ENCODE measurements around the gene LCE5A.

The LCE5A gene, protein sequence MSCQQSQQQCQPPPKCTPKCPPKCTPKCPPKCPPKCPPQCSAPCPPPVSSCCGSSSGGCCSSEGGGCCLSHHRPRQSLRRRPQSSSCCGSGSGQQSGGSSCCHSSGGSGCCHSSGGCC

GRCh38 chr1:152510503-152510902, at the start of gene LCE5A:
Gene LCE5A, plus strand, starts transcription at chr1:152510803. Its CDS starts 732 bp downstream, at chr1:152511535.
- no peak for DNase-seq (ENCODE audit: low spot score)

DNA sequence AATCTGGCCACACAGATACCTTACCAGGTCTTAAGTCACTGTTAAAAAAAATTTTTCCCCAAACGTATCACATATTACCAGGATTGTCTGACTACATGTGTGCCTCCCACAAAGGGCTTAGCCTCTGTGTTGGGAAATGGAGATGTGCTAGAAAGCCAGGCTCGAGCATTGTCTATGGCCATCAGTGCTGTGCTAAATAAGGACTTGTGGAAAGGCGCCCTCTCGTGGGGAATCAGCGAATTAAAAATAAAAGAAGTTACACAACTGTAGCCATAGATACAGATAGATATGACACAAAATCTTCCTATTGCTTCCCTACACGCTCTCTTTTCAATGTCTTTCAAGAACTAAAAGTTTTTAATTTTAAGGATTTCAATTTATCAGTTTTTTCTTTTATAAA, 49.1 kb upstream of the LCE5A start:
- DNase-seq (ENCODE audit: low spot score): peak; percentile 72

DNA sequence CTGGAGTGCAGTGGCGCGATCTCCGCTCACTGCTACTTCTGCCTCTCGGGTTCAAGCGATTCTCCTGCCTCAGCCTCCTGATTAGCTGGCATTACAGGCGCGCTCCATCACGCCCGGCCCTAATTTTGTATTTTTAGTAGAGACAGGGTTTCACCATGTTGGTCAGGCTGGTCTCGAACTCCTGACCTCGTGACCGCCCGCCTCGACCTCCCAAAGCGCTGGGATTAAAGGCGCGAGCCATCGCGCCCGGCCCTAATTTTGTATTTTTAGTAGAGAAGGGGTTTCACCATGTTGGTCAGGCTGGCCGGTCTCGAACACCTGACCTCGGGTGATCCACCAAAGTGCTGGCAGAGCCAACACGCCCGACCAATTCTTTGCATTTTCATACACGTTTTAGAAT, 48.0 kb upstream of the LCE5A start:
- no peak for DNase-seq (ENCODE audit: low spot score)

DNA sequence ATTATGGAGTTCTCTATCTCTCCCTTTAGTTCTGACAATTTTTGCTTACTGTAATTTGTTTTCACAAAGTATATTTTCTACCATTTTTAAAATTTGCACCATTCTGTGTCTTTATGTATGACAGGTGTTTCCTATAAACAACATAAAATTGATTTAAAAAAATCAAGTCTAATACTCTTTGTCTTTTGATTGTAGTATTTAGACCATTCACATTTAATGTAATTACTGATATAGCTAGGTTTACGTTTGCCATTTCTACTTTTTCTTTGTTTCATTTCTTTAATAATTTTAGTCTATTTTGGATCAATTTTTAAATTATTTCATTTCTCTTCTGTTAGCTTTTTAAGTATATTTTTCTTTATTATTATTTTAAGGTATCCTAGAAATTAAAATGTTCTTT, 44.4 kb upstream of the LCE5A start:
- no peak for DNase-seq (ENCODE audit: low spot score)

GRCh38 chr1:152473887-152474537, 36.6 kb upstream of the LCE5A start:
- DNase-seq (ENCODE audit: low spot score): peak; percentile 46

- peak; percentile 57 for DNase-seq (ENCODE audit: low spot score)
Observed at GRCh38 chr1:152479792-152480595, 30.6 kb upstream of the LCE5A start.

- DNase-seq (ENCODE audit: low spot score): peak; percentile 53
Observed at GRCh38 chr1:152481869-152482664, 28.5 kb upstream of the LCE5A start.

GRCh38 chr1:152486400-152487006, 24.1 kb upstream of the LCE5A start:
- peak; percentile 17 for DNase-seq (ENCODE audit: low spot score)

DNA sequence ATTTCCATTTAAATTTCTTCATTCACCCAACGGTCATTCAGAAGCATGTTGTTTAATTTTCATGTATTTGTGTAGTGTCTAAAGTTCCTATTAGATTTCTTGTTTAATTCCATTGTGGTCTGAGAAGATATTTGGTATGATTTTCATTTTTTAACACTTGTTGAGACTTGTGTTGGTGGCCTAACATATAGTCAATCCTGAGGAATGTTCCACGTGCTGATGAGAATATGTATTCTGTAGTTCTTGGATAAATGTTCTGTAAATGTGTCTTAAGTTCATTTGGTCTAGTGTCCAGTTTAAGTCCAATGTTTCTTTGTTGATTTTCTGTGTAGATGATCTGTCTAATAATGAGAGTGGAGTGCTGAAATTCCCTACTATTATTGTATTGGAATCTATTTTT, 22.7 kb upstream of the LCE5A start:
- no peak for DNase-seq (ENCODE audit: low spot score)

- DNase-seq (ENCODE audit: low spot score): peak; percentile 23
Observed at GRCh38 chr1:152491537-152491936, 19.1 kb upstream of the LCE5A start.

GRCh38 chr1:152495066-152495675, 15.4 kb upstream of the LCE5A start:
- DNase-seq (ENCODE audit: low spot score): peak; percentile 38

- peak; percentile 33 for DNase-seq (ENCODE audit: low spot score)
Observed at GRCh38 chr1:152497273-152497672, 13.3 kb upstream of the LCE5A start.

DNA sequence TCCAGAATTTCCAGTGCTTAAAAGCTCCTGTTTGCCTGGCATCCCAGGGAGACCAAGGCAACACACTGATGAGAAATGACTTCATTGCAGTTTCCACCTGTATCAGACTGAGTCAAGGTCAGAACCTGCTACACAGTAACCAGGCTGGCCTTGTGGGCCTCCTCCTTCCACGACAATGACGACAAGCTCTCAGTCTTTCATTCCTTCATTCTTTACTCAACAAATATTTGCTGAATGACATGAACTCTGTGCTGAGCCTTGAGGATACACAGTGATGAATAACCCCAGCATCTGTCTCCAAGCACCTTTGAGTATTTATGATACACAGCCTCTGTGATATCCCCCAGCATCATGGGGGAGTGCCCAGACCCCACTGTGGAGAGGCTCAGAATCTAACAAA, 8.9 kb upstream of the LCE5A start:
- peak; percentile 96 for DNase-seq (ENCODE audit: low spot score)

- DNase-seq (ENCODE audit: low spot score): peak; percentile 87
Observed at GRCh38 chr1:152502496-152503180, 8.0 kb upstream of the LCE5A start.

- DNase-seq (ENCODE audit: low spot score): peak; percentile 30
Observed at GRCh38 chr1:152505083-152505482, 5.5 kb upstream of the LCE5A start.

DNA sequence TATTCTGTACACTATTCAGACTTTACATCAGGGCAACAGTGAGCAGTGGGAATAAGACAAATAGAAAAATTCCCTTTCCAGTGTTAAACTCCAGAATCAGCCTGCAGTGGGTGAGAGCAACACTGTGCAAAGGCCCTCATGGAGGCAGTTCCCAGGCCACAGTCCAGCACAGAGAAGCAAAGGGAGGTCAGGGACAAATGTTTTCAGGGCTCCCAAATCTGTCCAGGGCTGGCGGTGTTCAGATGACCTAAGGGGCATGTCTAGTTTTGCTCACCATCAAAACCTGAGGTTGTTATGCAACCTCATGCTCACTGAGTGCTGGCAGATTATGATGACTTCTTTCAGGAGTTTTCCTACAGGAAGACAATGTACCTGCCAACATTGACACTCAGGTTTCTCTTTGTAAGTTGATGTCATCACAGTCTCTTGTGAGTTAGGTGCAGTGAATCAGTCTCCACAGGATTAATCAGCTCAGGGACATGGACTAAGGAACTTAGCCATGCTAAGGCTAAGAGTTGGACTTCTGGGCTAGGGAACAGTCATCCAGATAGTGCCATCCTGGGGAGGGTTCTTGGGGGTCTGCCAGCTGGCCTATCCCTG, 3.6 kb upstream of the LCE5A start:
- DNase-seq (ENCODE audit: low spot score): peak; percentile 84

- DNase-seq (ENCODE audit: low spot score): no peak
Observed at GRCh38 chr1:152511596-152511995, 993 bp downstream of the LCE5A start.

DNA sequence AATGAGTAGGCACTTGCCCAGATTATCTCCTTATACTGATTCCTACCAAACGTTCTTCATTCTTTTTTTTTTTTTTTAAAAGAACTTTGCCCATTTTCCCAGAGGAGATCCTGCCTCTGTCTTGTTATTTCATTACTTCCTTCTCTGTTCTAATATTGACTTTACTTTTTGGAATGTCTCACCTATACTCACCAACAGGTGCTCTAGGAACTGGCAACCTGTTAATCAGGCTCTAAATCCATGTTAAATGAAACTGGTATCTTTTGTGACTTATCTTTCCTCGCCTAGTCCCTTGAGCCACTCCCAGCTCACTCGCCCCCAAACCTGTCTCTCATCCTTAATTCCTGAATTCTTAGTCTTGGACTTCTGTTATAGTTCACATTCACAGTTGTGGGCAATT, 2.5 kb downstream of the LCE5A start:
- DNase-seq (ENCODE audit: low spot score): no peak

DNA sequence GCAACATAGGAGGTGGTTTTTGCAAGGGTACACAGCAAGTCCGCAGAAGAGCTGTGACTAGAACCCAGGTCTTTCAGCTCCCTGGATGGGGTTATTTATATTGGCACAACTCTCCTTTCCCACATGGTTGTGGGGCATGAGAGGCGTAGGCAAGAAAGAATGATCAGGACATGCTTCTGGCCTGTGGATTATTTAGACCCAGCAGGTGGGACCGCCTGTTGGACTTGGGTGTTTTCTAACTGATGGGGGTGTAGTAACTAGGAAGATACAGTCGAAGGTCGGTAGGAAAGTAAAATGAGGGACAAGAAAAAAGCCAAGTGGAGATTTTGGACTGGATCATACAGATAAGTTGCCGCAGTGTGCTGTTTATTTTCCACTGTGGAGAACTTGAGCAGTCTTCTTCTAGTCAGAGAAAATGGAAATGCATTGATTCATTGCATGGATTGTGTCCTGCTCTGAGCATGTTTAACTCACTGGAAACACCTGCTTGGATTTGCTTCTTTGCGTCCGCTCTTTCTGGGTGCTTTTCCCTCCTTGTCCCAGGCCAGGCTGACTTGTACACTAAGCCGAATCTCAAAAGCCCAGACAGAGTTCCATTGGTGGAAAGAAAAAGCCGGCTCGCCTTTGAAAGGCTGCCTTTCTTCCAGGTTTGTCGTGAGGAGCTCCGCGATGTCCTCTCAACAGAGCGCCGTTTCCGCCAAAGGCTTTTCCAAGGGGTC, 4.3 kb downstream of the LCE5A start:
- DNase-seq (ENCODE audit: low spot score): no peak

DNA sequence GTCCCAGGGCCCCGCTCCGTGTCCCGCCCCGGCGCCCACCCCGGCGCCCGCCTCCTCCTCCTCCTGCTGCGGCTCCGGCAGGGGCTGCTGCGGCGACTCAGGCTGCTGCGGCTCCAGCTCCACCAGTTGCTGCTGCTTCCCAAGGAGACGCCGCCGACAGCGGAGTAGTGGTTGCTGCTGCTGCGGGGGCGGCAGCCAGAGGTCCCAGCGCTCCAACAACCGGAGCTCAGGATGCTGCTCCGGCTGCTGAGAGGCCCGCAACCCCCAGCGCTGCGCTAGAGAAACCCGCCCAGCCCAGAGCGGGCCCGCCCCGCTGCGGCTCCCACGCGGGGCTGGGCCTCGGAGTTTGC, 4.8 kb downstream of the LCE5A start:
- peak; percentile 13 for DNase-seq (ENCODE audit: low spot score)
